ENCODE measurements around the gene TUBGCP3.

Gene TUBGCP3

GRCh38 chr13:112449545-112449930 is 138.4 kb downstream of the TUBGCP3 start:
- no peak overlapping the region for H3K4me3 ChIP-seq (ENCODE audit: low read depth, low read length)
- DNase-seq (ENCODE audit: low read depth): no peak
- TF ChIP-seq CTCF (conservative IDR thresholded peaks at IDR 0.05; ENCODE audit: low read depth, low read length): no peak

GRCh38 chr13:112448621-112449544 is 139.1 kb downstream of the TUBGCP3 start:
- H3K4me3 ChIP-seq (ENCODE audit: low read depth, low read length): no peak overlapping the region
- TF ChIP-seq CTCF (conservative IDR thresholded peaks at IDR 0.05; ENCODE audit: low read depth, low read length): no peak
- DNase-seq (ENCODE audit: low read depth): no peak

- no peak overlapping the region for H3K4me3 ChIP-seq (ENCODE audit: low read depth, low read length)
- no peak for DNase-seq (ENCODE audit: low read depth)
- TF ChIP-seq CTCF (conservative IDR thresholded peaks at IDR 0.05; ENCODE audit: low read depth, low read length): no peak
Observed at GRCh38 chr13:112447761-112448603, 140.0 kb downstream of the TUBGCP3 start.

GRCh38 chr13:112447306-112447705 is 140.6 kb downstream of the TUBGCP3 start:
- DNase-seq (ENCODE audit: low read depth): no peak
- TF ChIP-seq CTCF (conservative IDR thresholded peaks at IDR 0.05; ENCODE audit: low read depth, low read length): no peak
- H3K4me3 ChIP-seq (ENCODE audit: low read depth, low read length): no peak overlapping the region

- no peak for DNase-seq (ENCODE audit: low read depth)
- TF ChIP-seq CTCF (conservative IDR thresholded peaks at IDR 0.05; ENCODE audit: low read depth, low read length): no peak
- no peak overlapping the region for H3K4me3 ChIP-seq (ENCODE audit: low read depth, low read length)
Observed at GRCh38 chr13:112446867-112447266, 141.1 kb downstream of the TUBGCP3 start.

GRCh38 chr13:112446347-112446861 is 141.5 kb downstream of the TUBGCP3 start:
- TF ChIP-seq CTCF (conservative IDR thresholded peaks at IDR 0.05; ENCODE audit: low read depth, low read length): no peak
- DNase-seq (ENCODE audit: low read depth): no peak

More at GRCh38 chr13:112446347-112446861, 141.5 kb downstream of the TUBGCP3 start:
- no peak overlapping the region for H3K4me3 ChIP-seq (ENCODE audit: low read depth, low read length)
